OCI-M2 (cell line): ENCODE measurements around the gene WNK2.

ENCODE experiments used
- DNase-seq: peaks from one replicate; lab custom pipeline; 2025; ENCODE audit not compliant: unreplicated experiment; lab: John Stamatoyannopoulos, UW

Gene WNK2

DNA sequence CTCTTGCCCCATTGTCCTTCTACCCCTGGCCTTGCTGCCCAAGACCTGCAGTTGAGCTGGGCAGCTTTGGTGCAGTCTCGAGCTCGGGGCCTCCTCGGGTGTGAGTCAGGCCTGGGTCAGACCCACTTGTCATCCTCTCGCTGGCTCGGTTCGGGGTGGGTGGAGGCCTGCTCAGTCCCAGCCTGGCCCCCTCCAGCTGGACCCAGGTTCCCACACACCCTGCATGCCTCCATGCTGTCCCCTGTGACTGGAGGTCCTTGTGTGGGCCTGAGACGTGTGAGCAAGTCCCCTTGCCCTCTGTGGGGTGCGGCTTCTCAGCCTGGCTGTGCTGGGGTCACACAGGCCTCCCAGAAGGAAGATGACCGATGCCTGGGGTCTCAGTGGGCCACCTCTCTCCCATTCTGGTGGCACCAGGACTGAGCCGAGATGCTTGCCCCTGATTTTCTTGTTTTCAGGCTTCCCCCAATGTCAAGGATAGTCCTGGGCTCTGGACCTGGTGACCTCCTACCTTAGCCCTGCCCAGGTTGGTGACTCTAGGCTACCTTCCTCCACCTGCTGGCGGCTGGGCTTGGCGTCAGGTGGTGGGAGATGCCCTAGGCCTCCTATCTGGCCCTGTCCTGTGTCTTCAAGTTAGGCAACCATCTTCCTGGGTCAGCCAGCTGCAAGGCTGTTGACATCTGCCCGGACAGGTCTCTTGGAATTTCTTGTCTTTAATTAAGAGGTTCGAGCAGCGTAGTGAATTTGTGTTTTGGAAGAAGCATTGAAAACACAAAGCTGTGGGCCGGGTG, 15.1 kb downstream of the WNK2 start:
- no peak for DNase-seq

DNA sequence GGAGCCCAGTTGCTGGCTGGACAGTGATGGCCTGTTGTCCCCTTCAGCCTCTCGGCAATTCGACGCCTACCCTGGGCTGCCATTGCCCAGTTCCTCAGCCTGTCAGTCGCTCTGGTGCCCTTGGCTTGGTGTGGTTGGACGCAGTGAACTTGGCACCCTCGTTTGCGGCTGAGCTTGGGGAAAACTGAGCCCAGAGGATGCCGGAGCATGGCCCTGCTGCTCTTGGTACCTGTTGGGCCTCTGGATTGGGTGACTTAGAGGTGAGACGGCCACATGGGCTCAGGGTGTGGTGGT, 16.5 kb downstream of the WNK2 start:
- DNase-seq: no peak

DNA sequence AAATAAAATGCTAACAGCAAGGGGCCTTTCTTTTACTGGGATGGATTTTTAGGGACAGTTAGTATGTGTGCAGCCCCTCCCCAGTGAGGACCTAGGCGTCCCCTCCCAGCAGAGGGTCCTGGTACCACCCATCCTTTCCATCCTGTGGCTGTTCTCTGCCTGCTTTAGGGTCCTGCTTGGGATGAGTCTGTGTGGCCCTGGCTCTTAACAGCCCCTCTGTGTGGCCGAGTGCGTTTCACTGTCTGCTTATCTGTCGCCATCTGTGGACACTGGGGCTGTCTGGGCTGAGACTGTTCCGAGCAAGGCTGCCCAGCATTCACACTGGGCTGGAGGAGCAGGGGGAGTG, 17.0 kb downstream of the WNK2 start:
- no peak for DNase-seq

DNA sequence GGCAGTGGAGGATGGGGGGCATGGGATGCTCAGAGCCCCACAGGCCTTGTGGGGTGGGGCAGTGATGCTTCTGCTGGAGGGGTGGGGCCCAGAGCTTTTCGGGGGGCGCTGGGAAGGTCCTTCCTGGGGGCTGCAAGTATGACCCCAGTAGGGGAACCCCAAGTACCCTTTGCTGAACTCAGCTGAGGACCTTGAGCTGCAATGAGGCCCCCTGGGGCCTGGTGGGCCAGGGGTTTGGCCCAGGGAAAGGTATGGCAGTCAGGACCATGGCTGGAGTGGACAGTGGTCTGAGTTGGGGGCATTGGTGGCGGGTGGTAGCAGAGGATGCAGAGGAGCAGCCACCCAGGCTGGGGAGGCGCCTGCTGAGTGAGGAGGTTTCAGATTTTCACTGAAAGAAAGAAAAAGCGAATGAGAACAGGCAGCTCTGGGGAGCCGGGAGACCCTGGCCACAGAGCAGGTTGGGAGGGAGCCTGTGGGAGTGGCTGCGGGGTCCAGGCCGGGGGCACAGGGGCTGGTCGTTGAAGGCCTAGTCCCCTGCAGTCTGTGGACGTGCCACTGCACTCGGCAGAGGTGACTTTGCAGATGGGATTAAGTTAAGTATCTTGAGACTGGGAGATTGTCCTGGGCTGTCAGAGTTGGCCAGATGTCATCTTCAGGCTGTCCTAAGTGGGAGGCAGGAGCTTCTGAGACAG, 19.2 kb downstream of the WNK2 start:
- DNase-seq: no peak

DNA sequence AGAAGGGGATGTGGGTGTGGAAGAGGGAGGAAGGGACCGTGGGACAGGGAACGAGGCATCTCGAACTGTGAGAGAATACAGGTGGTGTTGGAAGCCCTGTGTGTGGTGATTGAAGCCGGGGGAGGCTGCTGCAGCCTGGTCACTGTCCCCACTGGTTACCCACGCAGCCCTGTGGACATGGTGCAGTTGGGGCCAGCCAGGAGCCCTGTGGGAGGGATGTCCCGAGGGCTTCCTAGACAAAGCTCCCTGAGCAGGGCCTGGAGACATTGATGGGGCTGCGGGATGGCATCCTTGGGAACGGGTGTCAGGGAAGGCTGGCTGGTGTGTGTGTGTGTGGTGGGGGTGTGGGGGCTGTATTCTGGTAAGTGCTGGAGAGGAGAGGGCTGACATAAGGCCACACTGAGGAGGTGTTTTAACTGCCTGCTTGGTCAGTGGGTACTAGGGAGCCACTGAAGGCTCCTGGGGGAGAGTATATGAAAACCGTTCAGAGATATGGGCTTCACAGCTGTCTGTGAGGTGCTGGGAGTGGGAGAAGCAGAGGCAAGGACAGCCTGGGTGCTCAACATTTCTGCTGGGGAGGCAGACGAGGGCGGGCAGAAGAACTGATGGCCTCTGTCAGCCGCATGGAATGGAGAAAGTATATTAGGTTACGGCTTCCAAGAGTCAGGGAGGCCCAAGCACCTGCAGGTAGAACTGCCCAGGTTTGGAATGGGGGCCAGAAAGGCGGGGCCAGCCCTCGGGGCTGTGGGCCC, 20.0 kb downstream of the WNK2 start:
- DNase-seq: no peak

DNA sequence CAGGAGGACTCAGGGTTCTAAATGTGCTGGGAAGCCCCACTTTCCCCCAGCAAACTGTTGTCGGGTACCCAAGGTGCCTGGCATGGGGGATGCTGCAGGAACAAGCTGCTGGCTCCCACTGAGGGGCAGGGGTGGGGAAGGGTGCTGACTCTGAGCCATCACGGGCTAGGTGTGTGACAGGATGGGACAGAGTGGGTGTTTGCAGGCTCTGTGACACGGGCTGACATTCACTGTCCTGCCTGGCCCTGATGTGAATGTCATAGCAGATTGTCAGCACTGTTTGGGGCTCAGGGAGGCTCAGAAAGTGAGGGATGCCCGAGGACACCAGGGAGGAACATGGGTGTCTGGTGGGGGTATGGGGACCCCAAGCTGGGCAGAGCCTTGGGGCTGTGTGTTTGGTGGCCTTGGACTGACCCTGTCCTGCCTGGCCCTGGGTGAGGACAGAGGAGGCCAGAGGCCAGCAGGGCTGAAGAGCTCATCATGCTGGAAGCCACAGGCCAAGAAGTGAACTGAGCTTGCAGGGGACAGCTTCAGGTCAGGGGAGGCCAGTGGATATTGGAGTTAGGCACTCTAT, 20.6 kb downstream of the WNK2 start:
- no peak for DNase-seq

DNA sequence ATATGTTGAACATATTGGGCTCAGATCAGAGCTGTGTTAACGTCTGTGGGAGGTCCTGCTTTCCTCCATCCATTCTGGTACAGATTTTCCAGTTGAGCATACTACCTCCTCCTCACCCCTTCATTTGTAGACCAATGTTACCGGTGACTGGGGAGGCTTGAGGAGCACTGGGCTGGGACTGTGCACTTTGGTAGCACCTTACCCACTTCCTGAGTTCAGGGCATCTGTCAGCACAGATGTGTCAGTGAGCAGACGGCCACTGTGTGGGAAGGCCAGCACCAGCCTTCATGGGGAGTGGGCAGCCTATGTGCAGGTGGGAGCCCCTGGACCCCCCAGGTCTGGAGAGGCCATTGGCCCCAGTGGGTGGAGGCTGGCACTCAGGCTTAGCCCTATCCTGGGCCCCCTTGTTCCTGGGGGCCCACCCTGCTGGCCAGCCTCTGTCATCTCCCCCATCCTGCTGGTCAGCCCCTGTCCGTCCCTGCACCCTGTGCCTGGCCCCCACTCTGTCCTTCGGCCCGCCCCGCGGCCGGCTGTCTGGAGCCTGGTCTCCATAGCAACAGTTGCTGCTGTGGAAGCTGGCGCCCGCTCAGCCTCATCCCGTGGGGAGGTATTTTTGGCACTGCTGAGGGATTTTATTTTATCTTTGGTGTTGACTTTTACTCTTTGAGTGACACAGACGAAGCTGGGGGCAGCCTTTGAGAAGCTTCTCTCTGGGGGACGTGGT, 21.3 kb downstream of the WNK2 start:
- no peak for DNase-seq

DNA sequence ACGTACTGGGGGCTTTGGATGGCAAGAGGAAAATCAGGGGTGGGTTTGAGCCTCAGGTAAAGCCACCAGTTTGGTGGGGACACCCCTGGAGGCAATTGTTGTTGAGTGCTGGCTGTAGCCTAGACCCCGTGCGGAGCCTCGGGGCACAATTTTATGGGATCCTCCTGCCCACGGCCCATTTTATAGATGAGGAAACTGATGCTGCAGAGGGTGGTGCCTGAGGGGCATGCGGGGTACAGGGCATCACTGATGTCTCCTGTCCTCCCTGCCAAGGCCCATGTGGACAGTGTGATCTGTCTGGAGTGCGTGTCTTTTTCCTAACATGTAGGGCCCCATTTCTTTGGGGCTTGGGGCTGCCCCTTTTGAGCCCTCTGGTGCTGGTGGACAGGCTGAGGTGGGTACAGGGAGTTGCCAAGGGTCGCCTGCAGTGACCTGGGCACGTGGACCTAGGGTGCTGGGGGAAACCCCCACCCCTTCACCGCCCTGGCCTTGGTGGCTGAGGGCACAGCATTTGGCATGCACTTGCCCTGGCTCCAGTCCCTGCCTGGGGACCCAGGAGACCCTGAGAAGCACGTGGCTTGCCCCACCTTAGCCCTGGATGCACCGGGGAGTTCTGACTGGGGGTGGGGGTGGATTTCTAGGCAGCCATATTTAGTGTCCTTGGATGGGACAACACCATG, 22.1 kb downstream of the WNK2 start:
- DNase-seq: no peak

DNA sequence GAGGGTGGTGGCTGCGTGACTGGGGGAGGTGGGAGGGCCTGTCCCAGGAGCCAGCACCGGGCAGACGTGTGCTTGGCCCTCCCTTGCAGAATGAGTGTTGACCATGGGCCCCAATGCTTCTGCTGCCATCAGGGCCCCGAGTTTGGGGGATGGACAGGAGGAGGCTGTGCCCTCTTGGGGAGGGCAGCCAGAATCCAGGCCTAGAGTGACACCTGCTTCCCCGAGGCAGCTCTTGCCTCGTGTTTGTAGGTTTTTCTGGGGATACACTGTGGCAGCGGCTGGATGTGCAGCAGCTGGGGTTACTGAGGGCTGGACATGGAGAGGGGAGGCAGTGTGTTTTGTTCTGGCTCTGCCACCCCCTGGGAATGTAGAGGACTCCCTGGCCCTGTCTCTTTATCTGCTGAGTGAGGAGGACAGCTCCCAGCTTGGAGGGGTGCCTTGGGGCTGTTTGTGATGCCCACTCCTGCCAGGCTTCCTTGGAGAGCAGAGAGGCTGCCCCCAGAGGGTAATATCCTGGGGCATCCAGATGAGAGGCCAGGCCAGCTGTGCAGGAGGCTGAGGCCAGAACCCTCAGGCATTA, 22.7 kb downstream of the WNK2 start:
- no peak for DNase-seq

DNA sequence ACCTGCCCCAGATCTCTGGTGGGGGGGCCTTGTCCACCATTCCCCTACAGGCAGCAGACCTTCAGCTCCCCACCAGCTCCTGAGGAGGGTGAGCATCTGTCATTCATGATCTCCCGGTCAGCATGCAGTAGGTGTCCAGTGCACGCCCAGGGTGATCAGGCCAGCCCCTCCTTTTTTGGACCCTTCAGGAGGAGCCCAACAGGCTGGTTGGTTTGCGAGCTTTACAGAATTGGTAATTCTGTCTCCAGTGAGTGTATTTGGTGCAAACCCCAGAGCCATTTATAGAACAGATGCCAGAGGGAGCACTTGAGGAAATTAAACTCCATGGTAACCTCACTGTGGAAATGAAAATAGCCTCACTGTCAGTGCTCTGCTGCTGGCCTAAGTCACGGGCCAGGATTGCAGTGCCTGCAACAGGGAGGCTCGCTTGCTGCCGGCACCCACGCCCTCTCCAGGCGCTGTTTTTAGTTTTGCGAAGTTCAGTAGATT, 23.4 kb downstream of the WNK2 start:
- no peak for DNase-seq

DNA sequence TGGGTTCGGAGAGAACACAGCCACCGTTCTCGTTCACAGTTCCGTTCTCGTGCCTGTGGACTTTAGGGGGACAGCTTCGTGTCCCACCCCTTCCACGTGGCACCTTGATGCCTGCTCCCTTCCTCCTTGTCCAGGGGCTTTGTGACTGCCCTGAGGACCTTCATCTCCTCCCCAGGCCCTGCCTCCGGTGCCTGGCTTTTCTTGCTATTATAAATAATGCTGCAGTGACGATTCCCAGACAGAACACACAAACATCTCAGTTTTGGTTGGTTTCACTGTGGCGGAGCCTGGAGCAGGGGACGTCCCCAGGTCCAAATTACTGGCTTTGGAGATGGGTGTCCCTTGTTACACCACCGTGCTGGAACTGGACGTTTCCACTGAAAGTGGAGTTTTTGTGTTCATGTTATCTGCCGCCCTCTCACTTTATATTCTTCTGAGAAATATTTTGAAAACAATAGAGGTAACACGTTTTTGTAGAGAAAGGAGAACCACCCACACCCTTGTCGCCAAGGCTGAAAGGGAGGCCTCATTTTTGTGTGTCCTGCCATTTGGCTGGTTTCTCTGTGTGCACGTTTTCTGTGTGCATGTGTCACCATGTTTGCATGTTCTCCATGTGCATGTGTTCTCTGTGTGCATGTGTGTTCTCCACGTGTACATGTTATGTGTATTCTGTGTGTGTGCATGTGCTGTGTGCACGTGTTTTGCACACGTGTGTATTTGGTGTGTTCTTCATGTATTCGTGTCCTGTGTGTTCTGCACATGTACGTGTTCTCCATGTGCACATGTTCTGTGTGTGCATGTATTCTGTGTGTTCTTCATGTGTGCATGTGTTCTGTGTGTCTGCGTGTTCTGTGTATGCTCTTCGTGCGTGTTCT, 24.2 kb downstream of the WNK2 start:
- no peak for DNase-seq

DNA sequence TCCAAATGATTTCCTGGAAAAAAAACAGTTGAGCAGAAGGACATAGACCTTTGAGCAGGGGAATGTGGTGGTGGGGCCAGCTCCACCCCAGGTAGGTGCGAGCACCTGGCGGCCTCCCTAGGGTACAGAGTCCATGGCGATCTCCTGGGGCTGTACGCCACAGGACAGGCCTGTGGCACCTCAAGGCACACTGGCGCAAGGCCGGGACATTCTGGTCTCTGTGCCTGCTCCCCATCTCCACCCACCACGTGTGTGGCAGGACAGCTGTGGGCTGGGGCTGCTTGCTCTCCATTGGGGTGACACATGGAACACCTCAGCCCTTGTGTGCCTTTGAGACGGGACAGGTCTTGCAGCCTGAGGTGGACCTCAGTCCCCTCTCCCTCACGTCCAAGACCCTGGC, 25.2 kb downstream of the WNK2 start:
- no peak for DNase-seq

DNA sequence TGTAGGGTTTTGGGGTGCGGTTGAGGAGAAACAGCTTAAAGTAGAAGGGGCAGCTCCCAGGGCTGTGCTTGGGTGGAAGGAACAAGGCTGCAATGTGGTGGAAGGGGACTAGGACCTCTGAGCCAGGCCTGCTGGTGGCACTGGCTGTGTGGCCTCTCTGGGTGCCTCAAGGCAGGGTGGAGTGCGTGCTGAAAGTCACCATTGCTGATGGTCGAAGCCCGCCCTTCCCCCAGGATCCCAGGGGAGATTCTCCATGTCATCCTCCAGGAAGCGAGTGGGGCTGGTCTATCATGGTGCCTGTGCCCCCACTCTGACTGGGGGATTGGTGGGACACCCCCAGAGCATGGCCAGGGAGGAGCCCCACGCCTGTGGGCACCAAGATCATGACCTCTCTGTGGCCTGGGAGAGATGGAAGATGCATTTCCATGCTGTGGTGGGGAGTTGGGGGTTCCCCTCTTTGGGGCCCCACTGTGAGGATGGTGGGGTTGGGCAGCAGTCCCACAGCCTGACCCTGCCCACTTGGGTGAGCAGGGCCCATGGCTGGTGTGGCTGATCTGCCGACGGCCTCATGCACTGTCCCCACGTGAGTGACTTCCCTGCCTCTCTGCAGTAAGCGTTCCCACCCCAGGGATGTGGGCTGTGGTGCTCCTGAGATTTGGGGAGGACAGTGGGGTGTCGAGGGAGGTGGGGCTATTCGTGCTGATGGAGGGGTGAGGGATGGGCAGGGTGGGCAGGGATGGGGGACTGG, 25.8 kb downstream of the WNK2 start:
- DNase-seq: no peak

DNA sequence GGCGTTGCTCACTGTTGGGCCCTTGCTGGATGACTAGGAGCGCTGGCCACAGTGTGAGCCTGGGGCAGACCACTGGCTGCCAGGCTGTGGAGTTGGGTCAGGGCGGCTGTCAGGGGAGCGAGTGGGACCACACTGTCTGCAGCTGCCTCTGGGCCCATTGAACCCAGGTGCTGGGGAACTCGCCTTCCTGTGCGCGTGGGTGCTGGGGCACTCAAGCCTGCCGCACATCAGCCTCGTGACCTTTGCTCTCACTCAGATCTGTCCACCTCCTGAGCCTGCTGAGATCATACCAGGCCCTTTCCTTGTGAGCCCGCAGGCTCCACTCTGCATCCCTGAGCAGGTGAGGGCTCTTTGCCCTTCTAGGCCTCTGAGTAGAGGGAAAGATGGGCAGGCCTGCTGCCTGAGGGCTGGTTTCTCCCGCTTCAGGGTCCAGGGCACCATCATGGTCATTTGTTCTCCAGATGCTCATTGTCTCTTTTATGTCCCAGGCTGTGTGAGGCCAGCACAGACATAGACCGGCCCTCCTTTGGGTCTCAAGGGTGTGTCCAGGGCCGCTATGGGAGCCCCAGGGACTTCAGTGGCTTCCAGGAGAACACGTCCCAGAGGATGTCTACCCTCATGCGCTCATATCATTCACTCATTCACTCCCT, 26.5 kb downstream of the WNK2 start:
- DNase-seq: no peak

DNA sequence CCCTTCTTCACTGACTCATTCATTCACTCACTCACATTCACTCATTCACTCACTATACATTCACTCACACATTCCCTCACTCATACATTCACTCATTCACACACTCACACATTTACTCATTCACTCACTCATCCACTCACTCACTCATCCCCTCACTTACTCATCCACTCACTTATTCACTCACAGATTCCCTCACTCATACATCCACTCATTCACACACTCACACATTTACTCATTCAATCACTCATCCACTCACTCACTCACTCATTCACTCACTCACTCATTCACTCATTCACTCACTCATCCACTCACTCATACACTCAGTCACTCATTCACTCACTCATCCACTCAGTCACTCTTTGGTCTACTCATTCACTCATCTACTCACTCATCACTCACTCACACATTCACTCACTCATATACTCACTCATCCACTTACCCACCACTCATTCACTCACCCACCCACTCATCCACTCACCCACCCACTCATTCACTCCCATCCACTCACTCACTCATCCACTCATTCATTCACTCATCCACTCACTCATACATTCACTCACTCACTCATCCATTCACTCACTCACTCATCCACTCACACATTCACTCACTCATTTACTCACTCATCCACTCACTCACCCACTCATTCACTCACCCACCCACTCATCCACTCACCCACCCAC, 27.2 kb downstream of the WNK2 start:
- no peak for DNase-seq

DNA sequence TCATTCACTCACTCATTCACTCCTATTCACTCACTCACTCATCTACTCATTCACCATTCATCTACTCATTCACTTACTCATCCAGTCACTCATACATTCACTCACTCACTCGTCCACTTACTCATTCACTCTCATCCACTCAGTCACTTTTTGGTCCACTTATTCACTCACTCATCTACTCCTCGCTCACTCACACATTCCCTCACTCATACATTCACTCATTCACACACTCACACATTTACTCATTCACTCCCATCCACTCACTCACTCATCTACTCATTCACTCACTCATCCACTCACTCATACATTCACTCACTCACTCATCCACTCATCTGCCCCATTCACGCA, 27.7 kb downstream of the WNK2 start:
- no peak for DNase-seq

DNA sequence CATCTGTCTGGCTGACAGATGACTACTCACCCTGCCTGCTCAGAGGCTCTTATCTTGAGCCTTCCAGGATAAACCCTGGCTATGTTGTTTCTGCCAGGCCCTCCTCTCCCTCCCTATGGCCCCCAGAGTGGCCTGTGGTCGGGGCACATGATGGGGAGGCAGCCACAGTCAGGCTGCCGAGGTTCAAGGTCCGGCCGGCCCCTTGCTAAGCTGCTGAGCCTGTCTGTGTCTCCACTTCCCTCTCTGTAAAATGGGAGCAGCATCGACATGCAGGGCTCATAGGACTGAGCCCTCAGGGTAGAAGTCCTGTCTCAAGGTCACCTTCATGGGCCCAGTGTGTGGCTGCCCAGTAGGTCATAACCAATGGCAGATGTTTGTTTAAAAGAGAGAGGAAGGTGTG, 28.5 kb downstream of the WNK2 start:
- DNase-seq: no peak

DNA sequence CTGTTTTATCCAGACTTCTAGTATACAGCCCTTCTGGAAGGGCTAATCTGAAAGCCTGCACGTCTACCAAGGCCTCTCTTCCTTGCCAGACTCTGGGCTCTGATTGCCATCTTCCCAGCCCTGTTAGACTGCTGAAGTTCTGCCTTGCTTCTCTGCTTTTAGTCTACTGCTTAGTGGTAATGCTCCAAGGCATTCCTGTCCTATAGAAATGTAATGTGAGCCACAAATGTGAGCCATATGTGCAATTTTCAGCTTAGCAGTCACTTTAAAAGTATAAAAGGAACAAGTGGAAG, 32.1 kb downstream of the WNK2 start:
- no peak for DNase-seq
